Measurements from ENCODE around the gene IRGQ. TPM values are rescaled to one million over a fixed set of nuclear protein-coding genes. Genes with fewer than 3 reads are reported as not detected.

Gene IRGQ, protein sequence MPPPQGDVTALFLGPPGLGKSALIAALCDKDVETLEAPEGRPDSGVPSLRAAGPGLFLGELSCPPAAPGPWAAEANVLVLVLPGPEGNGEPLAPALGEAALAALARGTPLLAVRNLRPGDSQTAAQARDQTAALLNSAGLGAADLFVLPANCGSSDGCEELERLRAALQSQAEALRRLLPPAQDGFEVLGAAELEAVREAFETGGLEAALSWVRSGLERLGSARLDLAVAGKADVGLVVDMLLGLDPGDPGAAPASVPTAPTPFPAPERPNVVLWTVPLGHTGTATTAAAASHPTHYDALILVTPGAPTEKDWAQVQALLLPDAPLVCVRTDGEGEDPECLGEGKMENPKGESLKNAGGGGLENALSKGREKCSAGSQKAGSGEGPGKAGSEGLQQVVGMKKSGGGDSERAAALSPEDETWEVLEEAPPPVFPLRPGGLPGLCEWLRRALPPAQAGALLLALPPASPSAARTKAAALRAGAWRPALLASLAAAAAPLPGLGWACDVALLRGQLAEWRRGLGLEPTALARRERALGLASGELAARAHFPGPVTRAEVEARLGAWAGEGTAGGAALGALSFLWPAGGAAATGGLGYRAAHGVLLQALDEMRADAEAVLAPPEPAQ
- total RNA-seq (2021) (34.1 and 37.7 TPM in 2 replicates), Bru-seq, nascent RNA (percentile 76 among the genes with signal in this experiment), BruChase-seq, experiment 1, labeled RNA remaining after a 2-hour chase (percentile 96 among the genes with signal in this experiment), BruChase-seq, experiment 2, labeled RNA remaining after a 6-hour chase (percentile 97 among the genes with signal in this experiment)
- long read RNA-seq, full-length matches to known transcripts, result 20 of 21 reads
- long read RNA-seq, partial matches to known transcripts, result 0 of 21 reads
- long read RNA-seq, other reads (novel, unspliced or antisense), result 1 of 21 reads

DNA sequence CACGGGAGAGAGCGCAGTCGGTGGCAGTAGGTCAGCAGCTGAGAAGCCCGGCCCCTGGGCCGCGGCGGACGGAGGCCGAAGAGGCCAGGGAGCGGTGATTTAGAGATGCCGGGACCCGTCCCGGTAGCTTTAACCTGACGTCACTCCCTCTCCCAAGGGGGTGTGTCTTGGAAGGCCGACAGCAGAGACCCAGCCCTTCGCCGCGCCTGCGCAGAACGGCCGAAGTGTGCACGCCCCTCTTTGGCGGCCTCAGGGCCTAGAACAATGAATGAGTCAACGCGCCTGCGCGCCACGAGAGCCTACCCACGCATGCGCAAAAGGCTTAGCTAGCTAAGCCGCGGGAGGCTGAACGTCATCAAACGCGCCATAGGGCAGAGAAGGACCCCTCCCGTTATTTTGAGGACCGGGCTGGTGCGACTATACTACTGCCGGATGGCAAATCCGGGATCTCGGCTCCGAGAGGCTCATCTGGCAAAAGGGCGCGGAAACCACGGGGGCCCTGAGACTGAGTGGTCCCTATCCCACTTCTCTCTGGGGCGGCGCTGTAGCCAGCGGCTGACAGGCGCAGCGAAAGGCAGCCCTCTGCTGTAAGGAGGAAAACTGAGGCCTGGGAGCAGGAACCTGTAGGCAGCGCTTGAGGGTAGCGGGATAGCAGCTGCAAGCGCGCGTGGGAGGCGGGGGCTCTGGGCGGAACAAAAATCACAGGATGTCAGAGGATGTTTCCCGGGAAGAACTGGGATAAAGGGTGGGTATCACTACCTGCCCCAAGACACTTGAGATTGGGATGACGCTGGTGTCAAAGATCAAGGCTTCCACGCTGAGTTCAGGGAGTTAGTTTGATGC, at the start of gene IRGQ, which contains the start of gene ZNF576:
Gene IRGQ, minus strand, starts transcription at position 136 of the 843 bp plus-strand sequence. CDS start 796 bp downstream, outside the sequence.
Gene ZNF576, plus strand, starts transcription at position 597 of the 843 bp plus-strand sequence. CDS start 514 bp downstream, outside the sequence.
- Histone ChIP-seq H3K4me3 (ENCODE audit: low read depth, low read length, poor library complexity, severe bottlenecking) (peak within 1 kb of the TSS; percentile 78), H3K27me3 (replicated peaks; ENCODE audit: insufficient read depth, low read depth, low read length, poor library complexity) (no peaks in the 10 kb centered on the region), H3K9me3 (ENCODE audit: low read depth, low read length, poor library complexity, severe bottlenecking) (no peaks in the 10 kb centered on the region), H3K27ac (ENCODE audit: low read depth, low read length, poor library complexity, severe bottlenecking) (peak within 1 kb of the TSS; percentile 96), H3K36me3 (ENCODE audit: insufficient read depth, low read length, poor library complexity, severe bottlenecking) (peaks cover 31% of the 10 kb centered on the region), H3K4me1 (ENCODE audit: insufficient read depth, low read length, poor library complexity, severe bottlenecking) (peaks cover 12% of the 10 kb centered on the region)
- ChIA-PET CTCF (interaction anchor here (0.6 to 0.9 kb wide), 3 partner anchors 39 to 1890 kb away, joined by 3 to 13 read pairs (median 7); no protein-coding TSS in a partner anchor), POLR2A (ENCODE audit: low non-redundant PET) (interaction anchor here (0.5 to 0.8 kb wide), 3 partner anchors 12 to 451 kb away, joined by 4 to 14 read pairs (median 5); no protein-coding TSS in a partner anchor)
- DNase-seq (ENCODE audit: low spot score), result peak; percentile 99
- intact Hi-C loops (cut with micrococcal nuclease; ENCODE audit: unreplicated experiment), result loop anchor here (1.0 to 5.0 kb wide), 5 partner anchors 21 to 149 kb away; partner anchors contain the start of genes PINLYP, XRCC1, ZNF428 and ZNF575
- TSS peak; percentile 38 for BruUV-seq (replicated peaks)
- TF ChIP-seq EZH2 (IDR thresholded peaks at IDR 0.05; ENCODE audit: borderline replicate concordance, low read depth, low read length, poor library complexity, severe bottlenecking), result no peak
- TF ChIP-seq, protein P1, sequence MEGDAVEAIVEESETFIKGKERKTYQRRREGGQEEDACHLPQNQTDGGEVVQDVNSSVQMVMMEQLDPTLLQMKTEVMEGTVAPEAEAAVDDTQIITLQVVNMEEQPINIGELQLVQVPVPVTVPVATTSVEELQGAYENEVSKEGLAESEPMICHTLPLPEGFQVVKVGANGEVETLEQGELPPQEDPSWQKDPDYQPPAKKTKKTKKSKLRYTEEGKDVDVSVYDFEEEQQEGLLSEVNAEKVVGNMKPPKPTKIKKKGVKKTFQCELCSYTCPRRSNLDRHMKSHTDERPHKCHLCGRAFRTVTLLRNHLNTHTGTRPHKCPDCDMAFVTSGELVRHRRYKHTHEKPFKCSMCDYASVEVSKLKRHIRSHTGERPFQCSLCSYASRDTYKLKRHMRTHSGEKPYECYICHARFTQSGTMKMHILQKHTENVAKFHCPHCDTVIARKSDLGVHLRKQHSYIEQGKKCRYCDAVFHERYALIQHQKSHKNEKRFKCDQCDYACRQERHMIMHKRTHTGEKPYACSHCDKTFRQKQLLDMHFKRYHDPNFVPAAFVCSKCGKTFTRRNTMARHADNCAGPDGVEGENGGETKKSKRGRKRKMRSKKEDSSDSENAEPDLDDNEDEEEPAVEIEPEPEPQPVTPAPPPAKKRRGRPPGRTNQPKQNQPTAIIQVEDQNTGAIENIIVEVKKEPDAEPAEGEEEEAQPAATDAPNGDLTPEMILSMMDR (conservative IDR thresholded peaks at IDR 0.05; ENCODE audit: low read depth, low read length), result no peak; the same call in 1 of the 2 replicates

DNA sequence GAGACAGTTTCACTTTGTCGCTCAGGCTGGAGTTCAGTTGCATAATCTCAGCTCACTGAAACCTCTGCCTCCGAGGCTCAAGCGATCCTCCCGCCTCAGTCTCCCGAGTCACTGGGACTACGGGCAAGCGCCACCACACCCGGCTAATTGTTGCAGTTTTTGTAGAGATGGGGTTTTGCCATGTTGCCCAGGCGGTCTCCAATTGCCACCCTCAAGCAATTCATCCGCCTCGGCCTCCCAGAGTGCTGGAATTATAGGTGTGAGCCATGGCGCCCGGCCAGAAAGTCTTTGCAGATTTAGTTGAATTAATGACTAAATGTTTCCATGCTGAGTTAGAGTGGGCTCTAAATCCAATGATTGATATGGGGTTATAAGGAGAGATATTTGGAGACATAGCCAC, 48.2 kb upstream of the IRGQ start:
- intact Hi-C loops (cut with micrococcal nuclease; ENCODE audit: unreplicated experiment), result no loop called here
- no peaks in the 10 kb centered on the region for H3K27me3 ChIP-seq (replicated peaks; ENCODE audit: insufficient read depth, low read depth, low read length, poor library complexity)
- ChIA-PET POLR2A (ENCODE audit: low non-redundant PET) (no interaction called here), CTCF (interaction anchor here (0.6 kb wide), 1 partner anchor 123 kb away, joined by 3 read pairs; no protein-coding TSS in a partner anchor)
- no peak overlapping the region for H3K27ac ChIP-seq (ENCODE audit: low read depth, low read length, poor library complexity, severe bottlenecking)
- no peak for DNase-seq (ENCODE audit: low spot score)
- TF ChIP-seq EZH2 (IDR thresholded peaks at IDR 0.05; ENCODE audit: borderline replicate concordance, low read depth, low read length, poor library complexity, severe bottlenecking), result no peak
- TF ChIP-seq, protein P1 (conservative IDR thresholded peaks at IDR 0.05; ENCODE audit: low read depth, low read length), result no peak
- no TSS peak for BruUV-seq (replicated peaks)
- no peaks in the 10 kb centered on the region for H3K9me3 ChIP-seq (ENCODE audit: low read depth, low read length, poor library complexity, severe bottlenecking)
- peaks cover 12% of the 10 kb centered on the region for H3K36me3 ChIP-seq (ENCODE audit: insufficient read depth, low read length, poor library complexity, severe bottlenecking)
- peaks cover under 1% of the 10 kb centered on the region for H3K4me1 ChIP-seq (ENCODE audit: insufficient read depth, low read length, poor library complexity, severe bottlenecking)
- H3K4me3 ChIP-seq (ENCODE audit: low read depth, low read length, poor library complexity, severe bottlenecking), result no peak overlapping the region
